NT2/D1 (cell line): Measurements from ENCODE around the gene SIDT1.
A peak's percentile ranks its signal among the peaks of the same experiment; 100 is the strongest.

Experiments used
- DNase-seq: peaks from one replicate; pipeline ENCODE4 v3.0.0-alpha.2; 2011; ENCODE audit warnings: low read depth, low spot score
- H3K27me3 ChIP-seq: 2 replicates; pipeline ENCODE4 v1.6.0; 2011; ENCODE audit warnings: mild to moderate bottlenecking; ENCODE audit not compliant: insufficient read length, insufficient read depth
- H3K36me3 ChIP-seq: 2 replicates; pipeline ENCODE4 v1.6.1; 2011; ENCODE audit warnings: mild to moderate bottlenecking, low read length, mixed read lengths; ENCODE audit not compliant: insufficient read depth, insufficient read length
- H3K4me1 ChIP-seq: 2 replicates; pipeline ENCODE4 v1.5.1; 2011; ENCODE audit not compliant: insufficient read depth, insufficient read length
- H3K4me3 ChIP-seq: 2 replicates; pipeline ENCODE4 v1.5.1; 2011; ENCODE audit warnings: low read depth; ENCODE audit not compliant: insufficient read length
- H3K9ac ChIP-seq: 2 replicates; pipeline ENCODE4 v1.6.0; 2011; ENCODE audit warnings: low read depth; ENCODE audit not compliant: insufficient read length
- H3K9me3 ChIP-seq: 2 replicates; pipeline ENCODE4 v1.5.1; 2011; ENCODE audit warnings: mild to moderate bottlenecking, low read length; ENCODE audit not compliant: insufficient read depth
- SUZ12 ChIP-seq: IDR thresholded peaks from 2 replicates; pipeline ENCODE4 v1.6.1; 2011; ENCODE audit not compliant: insufficient read length, insufficient read depth; ENCODE audit errors: extremely low read depth
- YY1 ChIP-seq: IDR thresholded peaks from 2 replicates; pipeline ENCODE4 v1.6.1; 2011; ENCODE audit not compliant: insufficient read length, insufficient read depth
- ZNF274 ChIP-seq: IDR thresholded peaks from 2 replicates; pipeline ENCODE4 v1.6.1; 2011; ENCODE audit warnings: mild to moderate bottlenecking, low read depth, low read length

The SIDT1 gene

GRCh38 chr3:113531826-113532697, at the start of gene SIDT1:
Gene SIDT1, plus strand, starts transcription at chr3:113532555. Its CDS starts 467 bp downstream, at chr3:113533022.
- no peak for DNase-seq
- Histone ChIP-seq H3K9ac (peak within 1 kb of the TSS; percentile 66), H3K36me3 (no peaks in the 10 kb centered on the region), H3K4me1 (no peaks in the 10 kb centered on the region), H3K27me3 (peaks cover 62% of the 10 kb centered on the region), H3K9me3 (no peaks in the 10 kb centered on the region), H3K4me3 (peak within 1 kb of the TSS; percentile 63)
- TF ChIP-seq YY1 (no peak), SUZ12 (no peak), ZNF274 (no peak)

GRCh38 chr3:113485161-113485609, 47.2 kb upstream of the SIDT1 start:
- no peaks in the 10 kb centered on the region for H3K9me3 ChIP-seq
- peak overlapping the region; percentile 67 for H3K9ac ChIP-seq
- peaks cover 9% of the 10 kb centered on the region for H3K36me3 ChIP-seq
- H3K4me1 ChIP-seq: no peaks in the 10 kb centered on the region
- H3K4me3 ChIP-seq: peak overlapping the region; percentile 19
- TF ChIP-seq ZNF274 (no peak), SUZ12 (no peak), YY1 (no peak)
- H3K27me3 ChIP-seq: no peaks in the 10 kb centered on the region
- peak; percentile 54 for DNase-seq

GRCh38 chr3:113495035-113495434, 37.3 kb upstream of the SIDT1 start:
- H3K27me3 ChIP-seq: no peaks in the 10 kb centered on the region

GRCh38 chr3:113496924-113497323, 35.4 kb upstream of the SIDT1 start:
- DNase-seq: no peak

More at GRCh38 chr3:113495035-113495434, 37.3 kb upstream of the SIDT1 start:
- Histone ChIP-seq H3K4me1 (no peaks in the 10 kb centered on the region), H3K36me3 (peaks cover 52% of the 10 kb centered on the region), H3K9me3 (no peaks in the 10 kb centered on the region), H3K4me3 (no peak overlapping the region), H3K9ac (no peak overlapping the region)
- no peak for DNase-seq
- TF ChIP-seq SUZ12 (no peak), YY1 (no peak), ZNF274 (no peak)

GRCh38 chr3:113498221-113499005, 33.9 kb upstream of the SIDT1 start:
- DNase-seq: no peak
- peaks cover 23% of the 10 kb centered on the region for H3K36me3 ChIP-seq
- H3K9ac ChIP-seq: no peak overlapping the region
- no peaks in the 10 kb centered on the region for H3K9me3 ChIP-seq
- no peak overlapping the region for H3K4me3 ChIP-seq
- TF ChIP-seq ZNF274: no peak
- TF ChIP-seq SUZ12: no peak
- TF ChIP-seq YY1: no peak
- H3K27me3 ChIP-seq: no peaks in the 10 kb centered on the region
- H3K4me1 ChIP-seq: no peaks in the 10 kb centered on the region

More at GRCh38 chr3:113496924-113497323, 35.4 kb upstream of the SIDT1 start:
- Histone ChIP-seq H3K4me1 (no peaks in the 10 kb centered on the region), H3K9me3 (no peaks in the 10 kb centered on the region), H3K27me3 (no peaks in the 10 kb centered on the region), H3K4me3 (no peak overlapping the region), H3K9ac (no peak overlapping the region), H3K36me3 (peaks cover 36% of the 10 kb centered on the region)
- TF ChIP-seq SUZ12: no peak
- no peak for TF ChIP-seq ZNF274
- TF ChIP-seq YY1: no peak

- no peaks in the 10 kb centered on the region for H3K4me1 ChIP-seq
- no peaks in the 10 kb centered on the region for H3K9me3 ChIP-seq
- peaks cover 20% of the 10 kb centered on the region for H3K36me3 ChIP-seq
- H3K27me3 ChIP-seq: no peaks in the 10 kb centered on the region
- no peak for DNase-seq
- H3K9ac ChIP-seq: no peak overlapping the region
- no peak overlapping the region for H3K4me3 ChIP-seq
- TF ChIP-seq YY1 (no peak), SUZ12 (no peak), ZNF274 (no peak)
Observed at GRCh38 chr3:113499081-113499480, 33.3 kb upstream of the SIDT1 start.
